ENCODE data around the gene MS4A6A. TPM values are rescaled to one million over a fixed set of nuclear protein-coding genes. Genes with fewer than 3 reads are reported as not detected.

The MS4A6A gene
- total RNA-seq, 1 donor from 2014 or later: 35.0 TPM

GRCh38 chr11:60169264-60169915 lies 13.5 kb downstream of the MS4A6A start:
- Histone ChIP-seq H3K4me1 (no peaks in the 10 kb centered on the region), H3K4me3 (no peak overlapping the region), H3K9me3 (no peaks in the 10 kb centered on the region), H3K27ac (no peak overlapping the region), H3K36me3 (no peaks in the 10 kb centered on the region), H3K27me3 (no peaks in the 10 kb centered on the region)
- intact Hi-C loops (cut with DNase I): no loop called here
- TF ChIP-seq CTCF (IDR thresholded peaks at IDR 0.05): peak in 2 of 3 experiments; percentile 13 to 38
- DNase-seq (ENCODE audit: low spot score in 2 of 2): no peak

DNA sequence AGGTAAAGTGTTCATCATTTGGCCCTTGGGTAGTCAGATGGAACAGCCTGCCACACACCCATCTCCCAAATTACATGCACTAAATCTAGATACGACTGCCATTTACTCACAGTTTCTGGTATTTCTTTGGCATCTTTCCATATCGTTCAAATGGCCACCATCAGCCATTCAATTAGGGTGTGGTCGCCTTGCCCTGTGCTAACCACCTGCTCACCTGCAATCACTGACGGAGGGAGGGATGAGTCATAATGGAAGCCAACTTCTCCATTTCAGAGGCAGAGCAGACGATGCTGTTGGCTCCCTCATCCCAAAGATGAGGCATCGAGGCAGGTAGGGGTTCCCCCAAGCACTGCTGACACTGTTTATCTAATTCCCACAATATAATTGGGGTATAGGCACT lies 14.6 kb downstream of the MS4A6A start:
- DNase-seq (ENCODE audit: low spot score in 2 of 2): no peak
- no peak overlapping the region for H3K27ac ChIP-seq
- TF ChIP-seq CTCF (IDR thresholded peaks at IDR 0.05): no peak
- H3K4me3 ChIP-seq: no peak overlapping the region
- intact Hi-C loops (cut with DNase I): no loop called here
- no peaks in the 10 kb centered on the region for H3K4me1 ChIP-seq
- H3K9me3 ChIP-seq: no peaks in the 10 kb centered on the region
- no peaks in the 10 kb centered on the region for H3K36me3 ChIP-seq
- no peaks in the 10 kb centered on the region for H3K27me3 ChIP-seq

- H3K4me3 ChIP-seq: no peak overlapping the region
- TF ChIP-seq CTCF (IDR thresholded peaks at IDR 0.05): no peak
- DNase-seq (ENCODE audit: low spot score in 2 of 2): no peak
- no peaks in the 10 kb centered on the region for H3K9me3 ChIP-seq
- H3K4me1 ChIP-seq: no peaks in the 10 kb centered on the region
- H3K27me3 ChIP-seq: no peaks in the 10 kb centered on the region
- intact Hi-C loops (cut with DNase I): no loop called here
- no peak overlapping the region for H3K27ac ChIP-seq
- H3K36me3 ChIP-seq: no peaks in the 10 kb centered on the region
Measured at GRCh38 chr11:60165951-60166350, 16.9 kb downstream of the MS4A6A start.

DNA sequence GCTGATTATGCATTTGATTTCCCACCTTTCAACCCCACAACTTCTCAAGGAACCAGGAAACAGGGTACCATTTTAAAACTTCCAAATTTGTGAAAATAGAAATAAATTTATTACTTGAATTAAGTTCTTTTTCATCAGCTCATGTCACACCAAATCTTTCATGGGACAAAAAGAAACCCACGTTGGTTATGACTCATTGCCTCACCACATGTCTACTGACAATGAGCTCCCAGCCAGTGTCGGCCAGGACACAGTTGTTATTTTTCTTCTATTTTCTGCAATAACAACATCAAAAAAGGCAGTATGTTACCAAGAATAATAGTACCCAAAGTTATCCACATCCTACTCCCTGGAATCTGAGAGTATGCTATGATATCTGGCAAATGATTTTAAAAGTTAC lies 17.3 kb downstream of the MS4A6A start:
- TF ChIP-seq CTCF (IDR thresholded peaks at IDR 0.05): no peak
- H3K4me1 ChIP-seq: no peaks in the 10 kb centered on the region
- H3K36me3 ChIP-seq: no peaks in the 10 kb centered on the region
- DNase-seq (ENCODE audit: low spot score in 2 of 2): no peak
- no peak overlapping the region for H3K27ac ChIP-seq
- intact Hi-C loops (cut with DNase I): no loop called here
- no peaks in the 10 kb centered on the region for H3K9me3 ChIP-seq
- no peaks in the 10 kb centered on the region for H3K27me3 ChIP-seq
- H3K4me3 ChIP-seq: no peak overlapping the region

- TF ChIP-seq CTCF (IDR thresholded peaks at IDR 0.05): no peak
- H3K27ac ChIP-seq: no peak overlapping the region
- H3K4me3 ChIP-seq: no peak overlapping the region
- H3K36me3 ChIP-seq: no peaks in the 10 kb centered on the region
- DNase-seq (ENCODE audit: low spot score in 2 of 2): no peak
- H3K27me3 ChIP-seq: no peaks in the 10 kb centered on the region
- no peaks in the 10 kb centered on the region for H3K9me3 ChIP-seq
- no peaks in the 10 kb centered on the region for H3K4me1 ChIP-seq
- intact Hi-C loops (cut with DNase I): no loop called here
Measured at GRCh38 chr11:60164550-60165075, 18.3 kb downstream of the MS4A6A start.

Data from ascending aorta (tissue), 2 donors.